HG02943 (cell line): Measurements from ENCODE around the gene MAP1B.
A peak's percentile ranks its signal among the peaks of the same experiment; 100 is the strongest.

ENCODE experiments used
- ATAC-seq: cut with Tn5 transposase; IDR thresholded peaks from one replicate; pipeline ENCODE4 v1.9.1; 2021; ENCODE audit warnings: mild to moderate bottlenecking, low read depth, moderate library complexity; ENCODE audit not compliant: unreplicated experiment

The MAP1B gene

DNA sequence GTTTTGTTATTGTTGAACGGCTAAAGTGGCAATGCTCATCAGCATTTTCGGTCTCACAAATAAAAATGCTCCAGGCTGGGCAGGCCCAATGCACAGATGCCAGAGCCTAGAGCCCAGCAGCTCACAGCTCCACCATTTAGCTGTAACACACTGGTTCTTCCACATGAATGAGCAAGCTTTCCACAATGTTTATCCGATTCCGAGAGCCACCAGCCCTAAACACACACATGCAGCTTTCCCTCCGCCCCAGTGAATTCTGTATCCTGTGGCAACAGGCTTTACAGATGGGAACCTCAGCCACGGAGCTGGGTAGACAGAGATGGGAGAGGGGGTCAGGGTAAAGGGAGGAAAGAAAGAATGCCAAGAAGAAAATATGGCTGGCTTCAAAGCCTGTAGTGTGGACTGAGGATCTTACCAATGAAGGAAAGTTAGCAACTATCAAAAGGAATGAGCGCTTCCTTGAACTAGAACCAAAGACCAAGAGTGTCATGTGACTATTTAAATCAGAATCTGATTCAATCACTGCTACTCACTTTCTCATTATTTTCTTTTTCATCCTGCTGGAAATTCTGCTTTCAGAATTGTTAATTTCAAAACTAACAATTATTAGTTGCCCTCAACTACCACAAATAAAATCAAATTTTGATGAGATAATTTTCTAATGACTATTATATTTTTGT, 135.7 kb downstream of the MAP1B start:
- no peak for ATAC-seq

GRCh38 chr5:72243706-72244105, 136.4 kb downstream of the MAP1B start:
- ATAC-seq: no peak

DNA sequence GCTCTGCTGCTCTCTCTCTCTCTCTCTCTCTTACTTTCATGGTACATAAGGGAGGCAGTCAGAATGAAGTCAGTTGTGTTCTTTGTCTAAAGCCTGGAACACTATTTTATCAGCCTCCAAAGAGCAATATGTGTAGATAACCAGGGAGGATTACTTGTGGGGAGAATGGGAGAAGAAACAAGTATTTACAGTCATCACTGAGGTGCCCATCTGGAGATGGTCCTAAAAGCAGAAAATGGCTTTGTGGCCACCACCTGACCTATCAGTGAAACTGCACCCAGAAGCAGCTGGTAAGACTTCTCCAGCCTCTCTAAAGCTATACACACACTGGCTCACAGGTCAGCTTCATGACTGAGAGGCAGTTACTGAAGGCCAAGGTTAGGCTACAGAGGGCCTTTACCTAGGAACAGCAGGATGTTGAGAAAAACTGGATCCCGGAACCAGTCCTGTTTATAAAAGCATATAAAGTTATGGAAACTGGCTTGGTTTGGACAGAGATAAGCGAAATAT, 137.6 kb downstream of the MAP1B start:
- ATAC-seq: peak; percentile 79

GRCh38 chr5:72245546-72245945, 138.3 kb downstream of the MAP1B start:
- no peak for ATAC-seq

DNA sequence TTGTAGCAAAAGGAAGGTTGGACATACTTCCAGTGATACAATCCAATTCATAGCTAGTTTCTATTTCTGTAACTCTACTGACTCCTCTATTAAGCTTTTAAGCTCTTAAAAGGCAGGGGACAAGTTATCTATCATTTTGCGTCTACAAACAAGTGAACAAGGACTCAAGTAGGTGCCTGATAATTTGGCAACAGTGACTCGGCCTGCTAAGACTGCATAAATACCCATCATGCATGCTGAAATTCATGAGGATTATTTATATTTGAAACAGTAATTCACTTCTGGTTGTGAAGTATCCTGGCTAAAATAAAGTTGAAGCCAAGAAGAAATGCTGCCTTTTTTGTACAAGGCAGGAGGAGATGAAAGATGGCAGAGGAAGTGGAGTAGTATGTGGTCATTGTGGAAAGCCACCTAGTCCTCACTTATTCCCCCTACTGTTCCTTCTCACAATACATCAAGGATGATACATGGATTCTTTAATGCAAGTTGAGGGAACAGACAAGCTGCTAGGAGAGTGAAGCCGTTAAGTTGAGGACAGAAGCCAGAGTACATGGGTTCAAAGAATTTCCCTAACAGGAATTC, 138.8 kb downstream of the MAP1B start:
- ATAC-seq: no peak

- no peak for ATAC-seq
Observed at GRCh38 chr5:72246954-72247442, 139.7 kb downstream of the MAP1B start.

GRCh38 chr5:72248410-72248981, 141.2 kb downstream of the MAP1B start:
- ATAC-seq: no peak

DNA sequence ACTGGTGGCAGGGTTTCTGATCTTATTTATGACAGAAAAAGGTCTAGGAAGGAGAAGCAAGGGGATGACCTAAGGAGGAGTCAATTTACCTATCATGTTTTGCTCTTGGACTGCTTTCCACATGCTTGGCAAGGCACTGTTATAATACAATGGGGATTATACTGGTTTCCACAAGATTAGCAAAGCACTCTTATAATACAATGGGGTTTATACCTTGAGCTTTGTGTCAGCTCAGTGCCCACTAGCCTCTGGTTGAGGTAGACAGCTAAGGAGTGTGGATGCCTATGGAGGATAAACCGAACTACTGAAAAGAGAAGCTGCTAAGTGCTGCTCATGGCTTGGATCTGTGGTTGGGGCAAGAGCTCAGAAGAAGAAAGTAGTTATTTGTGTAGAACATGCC, 144.1 kb downstream of the MAP1B start:
- no peak for ATAC-seq

- no peak for ATAC-seq
Observed at GRCh38 chr5:72252008-72252407, 144.7 kb downstream of the MAP1B start.

GRCh38 chr5:72252574-72253155, 145.4 kb downstream of the MAP1B start:
- no peak for ATAC-seq

GRCh38 chr5:72255237-72255636, 148.0 kb downstream of the MAP1B start:
- ATAC-seq: no peak

DNA sequence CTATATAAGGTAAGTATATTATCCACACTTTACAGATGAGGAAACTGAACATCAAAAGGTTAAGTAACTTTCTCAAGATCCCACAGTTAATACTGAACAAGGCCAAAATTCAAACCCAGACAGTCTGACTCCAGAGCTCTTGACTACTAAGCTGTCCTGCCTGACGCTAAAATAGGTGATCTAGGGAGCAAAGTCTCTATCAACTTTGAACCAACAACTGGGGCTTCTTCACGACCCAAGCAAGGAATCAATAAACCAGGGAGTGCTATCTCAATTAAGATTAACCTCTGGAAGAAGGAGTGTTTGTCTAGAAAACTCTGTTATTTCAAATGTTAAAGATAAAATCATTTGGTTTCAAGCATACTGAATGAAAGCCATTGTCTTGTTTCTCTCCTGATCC, 148.4 kb downstream of the MAP1B start:
- ATAC-seq: no peak

DNA sequence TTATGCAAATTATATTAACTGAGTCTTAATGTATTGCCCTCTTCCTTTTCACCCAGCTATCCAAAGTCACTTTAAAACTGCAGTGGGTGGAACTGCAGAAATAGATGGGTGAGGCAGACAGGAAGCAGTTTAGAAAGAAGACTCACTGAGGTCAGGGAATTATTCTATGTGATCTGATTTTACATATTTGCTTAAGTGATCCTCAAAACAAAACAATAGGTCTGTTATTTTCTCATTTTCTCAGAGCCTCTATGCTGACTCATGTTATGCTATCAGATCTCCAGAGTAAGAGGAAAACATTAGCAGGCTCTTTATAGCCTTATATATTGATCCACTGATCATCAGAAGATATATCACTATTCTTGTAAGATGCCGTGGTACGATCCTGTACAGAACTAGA, 149.3 kb downstream of the MAP1B start:
- no peak for ATAC-seq
